K562 (cell line): Measurements from ENCODE around the gene BMS1. TPM values are rescaled to one million over a fixed set of nuclear protein-coding genes. Genes with fewer than 3 reads are reported as not detected.

Experiments used
- BRD4 ChIP-seq: fragments of 200-600 bp; sonication (generic); IDR thresholded peaks from 2 replicates; pipeline ENCODE4 v1.6.1; 2017; ENCODE audit warnings: inconsistent platforms
- CBFA2T3 ChIP-seq: fragments of 450-650 bp; IDR thresholded peaks from 2 replicates; pipeline ENCODE4 v1.6.1; 2017
- CBX1 ChIP-seq: sonication (generic); IDR thresholded peaks from 2 replicates; pipeline ENCODE4 v1.6.1; 2016; ENCODE audit warnings: antibody characterized with exemption, low read depth, mild to moderate bottlenecking
- ETV6 ChIP-seq, 3 experiments: fragments of 150-350 bp in 1 of 3; sonication (generic) in 1 of 3; formaldehyde crosslinking in 1 of 3; IDR thresholded peaks; 2 replicates each; pipeline versions ENCODE4 v1.6.1 to v1.8.0; 2014 to 2022; ENCODE audit warnings: borderline replicate concordance in 2 of 3, low read depth in 2 of 3, antibody characterized with exemption in 1 of 3, low read length in 1 of 3, mild to moderate bottlenecking in 1 of 3, missing genetic modification reagents in 1 of 3
- GATAD2A ChIP-seq: fragments of 450-650 bp; IDR thresholded peaks from 2 replicates; pipeline ENCODE4 v1.6.1; 2017
- NCOA2 ChIP-seq, 2 experiments: fragments of 450-650 bp; IDR thresholded peaks; 2 replicates each; pipeline ENCODE4 v1.6.1; 2018; ENCODE audit warnings: mild to moderate bottlenecking in 2 of 2, moderate library complexity in 1 of 2; ENCODE audit not compliant: partially characterized antibody in 2 of 2
- NCOR1 ChIP-seq: fragments of 450-650 bp; IDR thresholded peaks from 2 replicates; pipeline ENCODE4 v1.6.1; 2016; ENCODE audit warnings: mild to moderate bottlenecking, moderate library complexity
- NR2C2 ChIP-seq, 2 experiments: fragments of 200-800 bp in 1 of 2; sonication (Bioruptor generic) in 1 of 2; sonication (generic) in 1 of 2; formaldehyde crosslinking in 1 of 2; IDR thresholded peaks; 2 replicates each; pipeline versions ENCODE4 v1.6.1 to v1.8.0; 2016 to 2022; ENCODE audit warnings: mild to moderate bottlenecking in 1 of 2, missing compliant biosample characterization in 1 of 2, missing genetic modification characterization in 1 of 2, missing genetic modification reagents in 1 of 2
- PKNOX1 ChIP-seq: fragments of 450-650 bp; IDR thresholded peaks from 2 replicates; pipeline ENCODE4 v1.6.1; 2016
- RBM14 ChIP-seq: fragments of 200-400 bp; formaldehyde crosslinking; IDR thresholded peaks from 2 replicates; pipeline ENCODE4 v1.6.1; 2018; ENCODE audit warnings: low read depth, mild to moderate bottlenecking, low read length, moderate library complexity, borderline replicate concordance; ENCODE audit not compliant: insufficient read depth
- RNF2 ChIP-seq: sonication (generic); IDR thresholded peaks from 2 replicates; pipeline ENCODE4 v1.6.1; 2016
- TOE1 ChIP-seq, 2 experiments: fragments of 450-650 bp in 1 of 2; sonication (generic) in 1 of 2; formaldehyde crosslinking in 1 of 2; IDR thresholded peaks; 2 replicates each; pipeline versions ENCODE4 v1.7.1 to v1.8.0; 2016 to 2022; ENCODE audit warnings: borderline replicate concordance in 2 of 2, mild to moderate bottlenecking in 2 of 2, antibody characterized with exemption in 1 of 2, inconsistent platforms in 1 of 2, low read depth in 1 of 2, missing genetic modification reagents in 1 of 2, moderate library complexity in 1 of 2
- YY1 ChIP-seq, 3 experiments: IDR thresholded peaks; 2 replicates each; pipeline ENCODE4 v1.6.1; 2011; ENCODE audit warnings: low read length in 2 of 3, mild to moderate bottlenecking in 2 of 3, moderate library complexity in 2 of 3, borderline replicate concordance in 1 of 3, control low read depth in 1 of 3, low read depth in 1 of 3; ENCODE audit not compliant: insufficient read depth in 3 of 3, insufficient replicate concordance in 2 of 3, control insufficient read depth in 1 of 3, insufficient read length in 1 of 3; ENCODE audit errors: extremely low read depth in 1 of 3
- ZBED1 ChIP-seq: IDR thresholded peaks from 2 replicates; pipeline ENCODE4 v1.6.1; 2014
- ZNF318 ChIP-seq, 2 experiments: fragments of 450-650 bp; IDR thresholded peaks; 2 replicates each; pipeline ENCODE4 v1.6.1; 2016; ENCODE audit warnings: mild to moderate bottlenecking in 2 of 2, borderline replicate concordance in 1 of 2, low read depth in 1 of 2, moderate library complexity in 1 of 2
- ZNF584 ChIP-seq: fragments of 200-800 bp; sonication (Bioruptor generic); IDR thresholded peaks from 2 replicates; pipeline ENCODE4 v1.6.1; 2016; ENCODE audit warnings: low read depth, mild to moderate bottlenecking, missing genetic modification characterization, missing compliant biosample characterization
- ZSCAN29 ChIP-seq: fragments of 450-650 bp; IDR thresholded peaks from 2 replicates; pipeline ENCODE4 v1.6.1; 2017
- polyA plus RNA-seq, 8 experiments: library from polyadenylated mRNA; depleted of rRNA in 4 of 8; stranded (reverse) in 5 of 8; unstranded in 3 of 8; fragments of >200 nt; fragmentation: Nextera tagmentation in 2 of 8; fragmentation: Illumina TruSeq in 1 of 8; extraction: Ambion mirVana in 2 of 8; extraction: Trizol in 1 of 8; gene quantifications; 2 replicates each; pipeline versions ENCODE4 v1.2.1 to v1.2.3, GENCODE V29; 2011 to 2014; ENCODE audit warnings: inconsistent platforms in 1 of 8, missing spikeins in 1 of 8
- total RNA-seq, 7 experiments: library from RNA; depleted of rRNA in 6 of 7; stranded (reverse); fragments of >200 nt in 6 of 7; fragmentation: Illumina TruSeq in 2 of 7; extraction: Trizol in 2 of 7; gene quantifications; 2 replicates each; pipeline versions ENCODE4 v1.2.1 to v1.2.3, GENCODE V29; 2011 to 2021; ENCODE audit warnings: low replicate concordance in 1 of 7

The BMS1 gene
- total and polyA plus RNA-seq, 9 of the 15 experiments (the other 6 are each of a cell fraction or from before 2014, with no cell fraction given) = 11.1 to 46.9 (median 32.7) TPM

GRCh38 chr10:42768581-42769152, 13.9 kb upstream of the BMS1 start (continued):
- TF ChIP-seq ETV6 (IDR thresholded peaks at IDR 0.05; ENCODE audit: borderline replicate concordance in 1 of 2, low read depth in 2 of 2, low read length in 1 of 2) (0 out of 4 replicates have a peak, but pooled peaks of 1 of the 2 experiments have one; percentile 29), ETV6 (CRISPR knock-in tag; IDR thresholded peaks at IDR 0.05; ENCODE audit: borderline replicate concordance) (no peak), ZSCAN29 (no peak), CBX1 (no peak), ZNF584 (peak; percentile 65; the same call in 1 of the 2 replicates), GATAD2A (peak; percentile 49; the same call in 1 of the 2 replicates), ZNF318 (IDR thresholded peaks at IDR 0.05; ENCODE audit: borderline replicate concordance in 1 of 2, low read depth in 1 of 2) (peak in 1 of 2 experiments; percentile 69; a peak in 1 of 4 replicates), RBM14 (no peak), PKNOX1 (peak; percentile 78), NCOA2 (IDR thresholded peaks at IDR 0.05; ENCODE audit: partially characterized antibody in 2 of 2) (peak in 1 of 2 experiments; percentile 72), TOE1 (IDR thresholded peaks at IDR 0.05; ENCODE audit: borderline replicate concordance) (peak; percentile 57; the same call in 1 of the 2 replicates), TOE1 (CRISPR knock-in tag; IDR thresholded peaks at IDR 0.05; ENCODE audit: borderline replicate concordance, low read depth) (no peak), CBFA2T3 (peak; percentile 98), NR2C2 (CRISPR knock-in tag; IDR thresholded peaks at IDR 0.05) (no peak), NR2C2 (tag; IDR thresholded peaks at IDR 0.05) (peak; percentile 56), ZBED1 (peak; percentile 81; the same call in 1 of the 2 replicates), NCOR1 (peak; percentile 97), RNF2 (peak; percentile 72; the same call in 1 of the 2 replicates), YY1 (IDR thresholded peaks at IDR 0.05; ENCODE audit: borderline replicate concordance in 1 of 3, control insufficient read depth in 1 of 3, extremely low read depth in 1 of 3, insufficient read depth in 3 of 3, insufficient read length in 1 of 3, insufficient replicate concordance in 2 of 3, low read depth in 1 of 3, low read length in 2 of 3) (peak; percentile 61 to 92 (median 63)), BRD4 (no peak)
